Osteocyte (in vitro differentiated cells): ENCODE measurements around the gene S100Z. TPM values are rescaled to one million over a fixed set of nuclear protein-coding genes. Genes with fewer than 3 reads are reported as not detected.

Experiments used
- DNase-seq: peaks from one replicate; pipeline ENCODE4 v3.0.0; 2021; ENCODE audit warnings: mixed read lengths; ENCODE audit not compliant: unreplicated experiment; ENCODE audit errors: extremely low spot score
- H3K27ac Mint-ChIP-seq: one replicate; pipeline ENCODE4 v1.8.0; 2021; ENCODE audit warnings: mild to moderate bottlenecking, mixed read lengths; ENCODE audit not compliant: unreplicated experiment
- H3K27me3 Mint-ChIP-seq: one replicate; pipeline ENCODE4 v1.8.0; 2021; ENCODE audit warnings: mixed read lengths; ENCODE audit not compliant: unreplicated experiment
- H3K36me3 Mint-ChIP-seq: one replicate; pipeline ENCODE4 v1.8.0; 2021; ENCODE audit warnings: mixed read lengths; ENCODE audit not compliant: unreplicated experiment
- H3K4me1 Mint-ChIP-seq: one replicate; pipeline ENCODE4 v1.8.0; 2021; ENCODE audit warnings: mixed read lengths; ENCODE audit not compliant: unreplicated experiment
- H3K4me3 Mint-ChIP-seq: one replicate; pipeline ENCODE4 v1.8.0; 2021; ENCODE audit warnings: mild to moderate bottlenecking, moderate library complexity, mixed read lengths; ENCODE audit not compliant: unreplicated experiment
- H3K9me3 Mint-ChIP-seq: one replicate; pipeline ENCODE4 v1.8.0; 2021; ENCODE audit warnings: mixed read lengths; ENCODE audit not compliant: unreplicated experiment
- total RNA-seq: library from RNA; stranded (reverse); gene quantifications from 2 replicates; pipeline ENCODE4 v1.2.1, GENCODE V29; 2021
- TF ChIP-seq, protein P1 (sequence below): fragments of 200-600 bp; sonication (generic); IDR thresholded peaks from 2 replicates; pipeline ENCODE4 v1.5.0; 2021; ENCODE audit warnings: antibody characterized with exemption, mild to moderate bottlenecking, moderate library complexity

Gene S100Z
- total RNA-seq, 1 donor from 2014 or later: not detected

GRCh38 chr5:76866503-76866902 is 16.7 kb downstream of the S100Z start:
- Mint-ChIP-seq H3K9me3 (no peaks in the 10 kb centered on the region), H3K4me3 (no peak overlapping the region), H3K36me3 (no peaks in the 10 kb centered on the region), H3K4me1 (peaks cover 4% of the 10 kb centered on the region), H3K27ac (no peak overlapping the region), H3K27me3 (no peaks in the 10 kb centered on the region)
- TF ChIP-seq, protein P1, sequence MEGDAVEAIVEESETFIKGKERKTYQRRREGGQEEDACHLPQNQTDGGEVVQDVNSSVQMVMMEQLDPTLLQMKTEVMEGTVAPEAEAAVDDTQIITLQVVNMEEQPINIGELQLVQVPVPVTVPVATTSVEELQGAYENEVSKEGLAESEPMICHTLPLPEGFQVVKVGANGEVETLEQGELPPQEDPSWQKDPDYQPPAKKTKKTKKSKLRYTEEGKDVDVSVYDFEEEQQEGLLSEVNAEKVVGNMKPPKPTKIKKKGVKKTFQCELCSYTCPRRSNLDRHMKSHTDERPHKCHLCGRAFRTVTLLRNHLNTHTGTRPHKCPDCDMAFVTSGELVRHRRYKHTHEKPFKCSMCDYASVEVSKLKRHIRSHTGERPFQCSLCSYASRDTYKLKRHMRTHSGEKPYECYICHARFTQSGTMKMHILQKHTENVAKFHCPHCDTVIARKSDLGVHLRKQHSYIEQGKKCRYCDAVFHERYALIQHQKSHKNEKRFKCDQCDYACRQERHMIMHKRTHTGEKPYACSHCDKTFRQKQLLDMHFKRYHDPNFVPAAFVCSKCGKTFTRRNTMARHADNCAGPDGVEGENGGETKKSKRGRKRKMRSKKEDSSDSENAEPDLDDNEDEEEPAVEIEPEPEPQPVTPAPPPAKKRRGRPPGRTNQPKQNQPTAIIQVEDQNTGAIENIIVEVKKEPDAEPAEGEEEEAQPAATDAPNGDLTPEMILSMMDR: no peak
- DNase-seq: no peak

DNA sequence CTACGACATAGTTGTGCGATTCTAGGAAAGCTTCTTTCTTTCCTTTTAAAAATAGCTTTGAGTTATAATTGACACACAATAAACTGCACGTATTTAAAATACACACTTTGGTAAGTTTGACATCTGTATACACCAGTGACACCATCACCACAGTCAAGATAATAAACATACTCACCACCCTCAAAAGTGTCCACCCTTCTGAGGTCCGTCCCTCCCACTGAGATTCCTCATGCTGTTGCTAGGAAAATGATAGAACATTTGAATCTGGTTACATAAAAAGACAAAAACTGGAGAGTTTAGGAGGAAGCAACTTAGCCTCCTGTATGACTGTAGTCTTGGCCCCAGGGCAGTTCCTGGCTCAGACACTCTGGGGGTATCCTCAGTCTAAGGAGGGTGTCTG is 17.2 kb downstream of the S100Z start:
- H3K36me3 Mint-ChIP-seq: no peaks in the 10 kb centered on the region
- no peaks in the 10 kb centered on the region for H3K27me3 Mint-ChIP-seq
- TF ChIP-seq, protein P1: no peak
- H3K27ac Mint-ChIP-seq: no peak overlapping the region
- H3K9me3 Mint-ChIP-seq: no peaks in the 10 kb centered on the region
- no peaks in the 10 kb centered on the region for H3K4me1 Mint-ChIP-seq
- H3K4me3 Mint-ChIP-seq: no peak overlapping the region
- no peak for DNase-seq

- Mint-ChIP-seq H3K36me3 (no peaks in the 10 kb centered on the region), H3K4me1 (no peaks in the 10 kb centered on the region), H3K9me3 (no peaks in the 10 kb centered on the region), H3K27me3 (no peaks in the 10 kb centered on the region), H3K4me3 (no peak overlapping the region), H3K27ac (no peak overlapping the region)
- peak; percentile 86 for DNase-seq
- TF ChIP-seq, protein P1: peak; percentile 91
Observed at GRCh38 chr5:76867827-76868693, 18.2 kb downstream of the S100Z start.

GRCh38 chr5:76870046-76870445 is 20.2 kb downstream of the S100Z start:
- no peak overlapping the region for H3K27ac Mint-ChIP-seq
- no peaks in the 10 kb centered on the region for H3K27me3 Mint-ChIP-seq
- TF ChIP-seq, protein P1: no peak
- H3K4me3 Mint-ChIP-seq: no peak overlapping the region
- H3K9me3 Mint-ChIP-seq: no peaks in the 10 kb centered on the region
- no peak for DNase-seq
- no peaks in the 10 kb centered on the region for H3K36me3 Mint-ChIP-seq
- H3K4me1 Mint-ChIP-seq: peaks cover 3% of the 10 kb centered on the region

- TF ChIP-seq, protein P1: no peak
- peaks cover 10% of the 10 kb centered on the region for H3K4me1 Mint-ChIP-seq
- no peak overlapping the region for H3K4me3 Mint-ChIP-seq
- H3K9me3 Mint-ChIP-seq: no peaks in the 10 kb centered on the region
- no peak for DNase-seq
- no peak overlapping the region for H3K27ac Mint-ChIP-seq
- no peaks in the 10 kb centered on the region for H3K27me3 Mint-ChIP-seq
- no peaks in the 10 kb centered on the region for H3K36me3 Mint-ChIP-seq
Observed at GRCh38 chr5:76874088-76874581, 24.3 kb downstream of the S100Z start.
